Stimulated activated CD8-positive, alpha-beta memory T cell treated with anti-CD3 and anti-CD28 coated beads, Interleukin-2, amount 100 ng/mL, for 1 hour (primary cell): Measurements from ENCODE around the gene PLEKHM2.
A peak's percentile ranks its signal among the peaks of the same experiment; 100 is the strongest.
"Not testable (repeated sequence)": the region's sequence is repeated elsewhere in the genome, so short reads cannot be mapped to it uniquely, and the experiment has no call there.

ENCODE experiments used
- DNase-seq, 2 donors: peaks; one replicate each; pipeline ENCODE4 v3.0.0-alpha.2; 2020; ENCODE audit warnings: low read depth in 2 of 2

Gene PLEKHM2

GRCh38 chr1:15676688-15677661, 7.1 kb upstream of the PLEKHM2 start:
- no peak for DNase-seq

GRCh38 chr1:15678578-15678977, 5.5 kb upstream of the PLEKHM2 start:
- no peak for DNase-seq

GRCh38 chr1:15680131-15680530, 4.0 kb upstream of the PLEKHM2 start:
- no peak for DNase-seq

GRCh38 chr1:15680561-15681348, 3.4 kb upstream of the PLEKHM2 start:
- DNase-seq, result no peak

- DNase-seq, result no peak
These were observed 2.5 kb upstream of the PLEKHM2 start for GRCh38 chr1:15681349-15682292.

GRCh38 chr1:15682936-15683341, 1.2 kb upstream of the PLEKHM2 start:
- DNase-seq, result no peak

GRCh38 chr1:15683345-15684039, 628 bp upstream of the PLEKHM2 start:
- DNase-seq, result no peak

- DNase-seq, result peak in 1 of 2 donors; percentile 4
These were observed 560 bp downstream of the PLEKHM2 start for GRCh38 chr1:15684468-15685291.

- DNase-seq, result no peak
These were observed 1.7 kb downstream of the PLEKHM2 start for GRCh38 chr1:15685820-15686219.

- no peak for DNase-seq
These were observed 3.3 kb downstream of the PLEKHM2 start for GRCh38 chr1:15687446-15687845.

GRCh38 chr1:15690317-15690716, 6.2 kb downstream of the PLEKHM2 start:
- DNase-seq, result no peak

- no peak for DNase-seq
These were observed 7.4 kb downstream of the PLEKHM2 start for GRCh38 chr1:15691434-15692032.

- no peak for DNase-seq
These were observed 8.1 kb downstream of the PLEKHM2 start for GRCh38 chr1:15692121-15692682.

GRCh38 chr1:15693371-15693770, 9.3 kb downstream of the PLEKHM2 start:
- DNase-seq, result no peak

- DNase-seq, result no peak
These were observed 12.9 kb downstream of the PLEKHM2 start for GRCh38 chr1:15696956-15697521.

- DNase-seq, result no peak
These were observed 14.1 kb downstream of the PLEKHM2 start for GRCh38 chr1:15698201-15698600.

GRCh38 chr1:15699321-15699720, 15.2 kb downstream of the PLEKHM2 start:
- not testable (repeated sequence) for DNase-seq

- no peak for DNase-seq
These were observed 16.4 kb downstream of the PLEKHM2 start for GRCh38 chr1:15700508-15700907.

GRCh38 chr1:15701784-15702183, 17.7 kb downstream of the PLEKHM2 start:
- DNase-seq, result no peak
